HUDEP-2 (cell line): ENCODE measurements around the gene LETM1.
A peak's percentile ranks its signal among the peaks of the same experiment; 100 is the strongest.

ENCODE experiments used
- DNase-seq, 76 experiments: peaks; one replicate each; lab custom pipeline; 2025; ENCODE audit not compliant: unreplicated experiment in 76 of 76; lab: John Stamatoyannopoulos, UW

The LETM1 gene

DNA sequence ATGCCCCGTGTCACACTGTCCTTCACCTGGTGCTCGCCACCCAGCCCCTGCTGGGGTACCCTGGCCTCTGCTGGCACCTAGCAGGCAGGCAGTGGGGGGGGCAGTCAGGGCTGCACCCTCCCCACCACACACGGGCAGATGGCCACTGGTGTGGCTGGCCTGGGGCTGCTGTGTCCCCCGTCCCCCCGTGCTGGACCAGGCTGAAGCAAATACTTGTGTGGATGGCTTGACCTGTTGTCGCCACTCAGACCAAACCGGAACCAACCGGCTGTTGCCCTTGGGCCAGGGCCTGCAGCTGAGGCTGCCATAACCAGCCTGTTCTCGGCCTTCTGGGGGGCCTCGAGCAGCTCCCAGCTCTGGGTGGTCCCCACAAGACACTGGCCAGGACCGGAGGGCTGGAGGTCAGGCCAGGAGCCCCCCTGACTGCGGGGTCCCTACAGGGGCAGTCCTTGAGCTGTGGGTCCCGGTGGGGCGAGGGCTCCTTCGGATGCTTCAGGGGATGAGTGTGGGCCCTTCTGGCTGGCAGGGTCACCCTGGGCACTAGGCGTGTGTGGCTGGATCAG lies 58.6 kb downstream of the LETM1 start:
- DNase-seq: no peak

DNA sequence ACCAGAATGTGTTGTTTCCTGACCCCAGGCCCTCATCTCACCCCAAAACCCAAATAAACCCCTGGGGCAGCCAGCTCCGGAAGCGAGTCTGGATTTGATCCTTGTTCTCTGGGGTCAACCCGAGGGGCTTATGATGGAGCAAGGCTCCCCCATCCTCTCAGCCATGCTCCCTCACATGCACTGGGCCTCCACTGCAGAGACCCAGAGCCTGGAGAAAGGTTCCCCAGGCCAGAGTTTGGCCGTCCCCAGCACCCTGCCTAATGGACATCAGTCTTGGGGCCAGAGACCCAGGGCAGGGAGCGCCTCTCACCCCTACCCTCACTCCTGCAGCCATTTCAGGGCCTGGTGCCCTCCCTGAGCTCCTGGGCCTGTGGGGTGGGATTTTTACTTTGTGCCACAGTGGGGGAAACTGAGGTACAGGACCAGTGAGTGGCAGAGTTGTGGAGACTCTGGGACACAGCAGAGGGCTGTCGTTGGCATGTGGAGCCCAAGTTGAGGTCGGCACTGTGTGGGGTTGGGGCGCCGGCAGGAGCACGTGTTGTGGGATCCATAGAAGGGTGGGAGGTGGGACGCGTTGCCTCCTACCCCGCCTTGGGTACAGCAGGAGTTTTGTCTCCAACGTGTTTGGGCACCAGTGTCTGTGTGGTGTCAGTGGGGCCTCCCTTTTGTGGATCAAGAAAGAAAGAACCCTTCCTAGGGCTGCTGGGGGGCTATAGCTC lies 59.3 kb downstream of the LETM1 start:
- no peak for DNase-seq

DNA sequence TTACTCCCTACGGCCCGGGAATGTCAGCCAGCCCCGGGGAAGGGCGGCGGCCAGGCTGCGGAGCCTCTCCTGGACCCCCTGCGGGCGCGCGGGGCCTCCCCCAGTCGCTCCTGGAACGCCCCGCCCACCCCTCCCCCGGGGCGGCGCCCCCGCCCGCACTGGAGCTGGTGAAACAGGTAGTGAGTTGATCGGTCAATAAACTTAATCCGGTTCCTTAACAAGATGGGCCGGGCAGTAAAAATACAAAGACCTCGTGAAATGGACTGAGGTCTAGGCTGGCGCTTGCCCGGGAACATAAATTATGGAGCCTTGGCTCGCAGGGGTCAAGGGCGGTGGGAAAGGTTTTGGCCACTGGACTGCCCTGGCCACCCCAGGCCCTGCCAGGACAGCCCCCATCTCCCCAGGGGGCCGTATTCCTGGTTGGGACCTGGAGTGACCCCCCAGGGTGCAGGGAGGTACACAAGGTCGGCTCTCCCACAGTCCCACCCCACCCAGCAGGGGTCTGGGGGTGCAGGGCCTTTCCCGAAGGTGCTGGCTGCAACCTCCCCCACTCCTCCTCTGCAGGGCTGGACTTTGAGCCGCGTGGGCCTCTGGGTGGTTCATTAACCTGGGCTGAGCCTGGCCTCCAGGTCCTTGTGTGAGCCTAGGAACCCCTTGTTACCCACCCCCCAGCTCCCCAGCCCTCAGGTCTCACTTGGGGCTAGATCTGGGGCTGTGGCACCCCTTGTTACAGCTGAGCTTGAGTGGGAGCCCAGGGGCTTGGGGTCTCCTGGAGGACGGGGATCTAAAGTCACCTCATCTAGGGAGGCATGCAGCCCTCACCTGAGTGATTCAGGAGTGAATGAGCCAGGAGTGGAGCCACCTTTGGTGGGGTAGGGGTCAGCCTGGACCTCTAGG lies 60.4 kb downstream of the LETM1 start:
- DNase-seq: no peak

DNA sequence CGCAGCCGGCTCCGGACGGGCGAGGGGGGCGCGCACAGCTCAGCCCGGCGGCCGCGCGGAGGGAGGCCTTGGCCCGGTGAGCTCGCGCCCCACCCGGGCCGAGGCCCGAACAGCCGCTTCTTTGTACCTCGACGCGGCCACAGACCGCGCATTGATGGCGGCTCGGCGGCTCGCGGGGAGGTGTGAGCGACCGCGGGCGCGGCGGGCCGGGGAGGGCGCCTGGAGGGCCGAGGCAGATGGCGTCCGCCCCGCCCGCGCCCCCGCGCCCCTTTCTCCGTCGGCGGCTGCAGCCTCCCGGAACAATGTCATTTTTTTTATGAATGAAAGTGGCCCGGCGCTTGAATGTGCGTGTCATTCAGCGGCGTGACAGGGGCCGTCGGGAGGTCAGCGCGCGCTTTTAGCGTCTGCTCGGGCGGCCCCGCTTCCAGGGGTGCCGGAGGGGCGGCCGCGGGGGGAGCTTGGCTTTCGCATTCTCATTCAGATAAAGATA lies 61.1 kb downstream of the LETM1 start:
- no peak for DNase-seq

DNA sequence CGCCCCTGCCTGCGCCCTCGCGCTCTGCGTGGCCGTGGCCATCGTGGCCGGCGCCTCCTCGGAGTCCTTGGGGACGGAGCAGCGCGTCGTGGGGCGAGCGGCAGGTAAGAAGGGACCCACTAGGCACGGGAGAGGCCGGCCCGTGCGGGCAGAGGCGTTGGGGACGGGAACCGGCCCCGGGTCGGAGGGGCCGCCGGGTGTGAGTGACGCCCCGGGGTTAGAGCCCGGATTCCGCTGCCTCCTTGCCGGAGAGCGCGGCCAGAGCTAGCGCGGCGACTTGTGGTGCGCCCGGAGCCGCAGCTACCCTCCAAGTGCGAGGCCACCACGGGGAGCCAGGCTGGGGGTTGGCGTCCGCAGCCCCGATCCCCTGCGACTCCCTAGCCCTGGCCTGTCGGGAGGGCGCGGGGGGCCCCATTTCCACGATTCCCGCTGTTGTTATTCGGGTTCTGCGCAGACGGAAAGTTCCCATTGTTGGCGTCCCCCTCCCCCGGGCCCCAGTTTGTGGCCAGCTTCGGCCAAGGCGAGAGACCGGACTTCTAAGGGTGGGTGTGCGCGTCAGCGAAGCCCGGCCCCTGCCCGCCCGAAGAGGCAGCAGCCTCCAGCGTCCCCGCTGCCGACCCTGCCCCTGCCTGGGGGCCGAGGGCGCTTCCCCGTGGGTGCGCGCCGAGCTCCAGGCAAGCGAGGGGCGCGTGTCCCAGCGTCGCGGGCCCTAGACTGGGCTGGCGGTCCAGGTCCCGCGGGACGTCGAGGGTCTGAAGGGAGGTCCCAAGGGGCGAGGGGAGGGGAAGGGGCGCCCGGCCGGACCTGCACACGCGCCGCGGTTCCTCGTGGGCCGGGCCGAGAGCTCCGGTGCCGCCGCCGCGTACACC lies 61.8 kb downstream of the LETM1 start:
- peak in 2 of 76 experiments; percentile 24 to 48 for DNase-seq

DNA sequence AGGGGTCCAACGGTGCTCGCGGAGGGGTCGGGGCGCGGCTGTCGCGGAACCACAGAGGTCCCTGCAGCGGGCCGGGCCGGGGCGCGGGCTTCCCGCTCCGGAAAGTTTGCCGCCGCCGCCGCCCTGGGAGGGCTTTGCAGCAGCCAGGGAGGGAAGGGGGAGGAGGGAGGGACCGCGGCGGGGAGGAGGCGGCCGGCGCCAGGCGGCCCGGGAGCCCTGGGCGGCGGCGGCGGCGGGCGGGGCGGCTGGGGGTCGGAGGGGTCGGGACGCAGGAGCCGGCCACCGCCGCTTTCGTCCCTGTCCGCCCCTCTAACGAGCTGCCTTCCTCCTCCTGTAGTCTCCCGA lies 62.5 kb downstream of the LETM1 start:
- peak in 30 of 76 experiments; percentile 6 to 57 (median 28) for DNase-seq

DNA sequence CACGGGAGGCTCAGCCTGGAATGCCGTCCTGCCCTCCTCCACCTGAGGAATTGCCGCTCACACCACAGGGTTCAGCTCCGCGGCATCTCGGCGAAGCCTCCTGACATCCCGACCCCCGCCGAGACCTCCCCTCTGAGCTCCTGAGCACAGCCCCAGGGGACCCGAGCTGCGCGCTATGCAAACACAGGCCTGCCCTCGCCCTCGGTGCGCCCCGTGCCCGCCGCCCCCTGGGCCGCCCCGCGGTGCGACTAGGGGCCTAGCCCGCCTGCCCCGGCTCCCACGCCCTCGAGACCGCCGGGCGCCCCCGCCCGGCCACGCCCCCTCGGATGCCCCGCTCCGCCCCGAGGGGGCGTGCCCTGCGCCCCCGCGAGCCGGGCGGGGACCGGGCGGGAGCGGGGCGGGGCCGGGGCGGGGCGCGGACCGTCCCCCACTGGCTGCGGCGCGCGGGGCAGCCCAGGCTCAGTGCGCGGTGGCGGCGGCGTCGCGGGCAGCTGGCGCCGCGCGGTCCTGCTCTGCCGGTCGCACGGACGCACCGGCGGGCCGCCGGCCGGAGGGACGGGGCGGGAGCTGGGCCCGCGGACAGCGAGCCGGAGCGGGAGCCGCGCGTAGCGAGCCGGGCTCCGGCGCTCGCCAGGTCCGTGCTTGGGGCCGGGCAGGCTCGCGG lies 63.0 kb downstream of the LETM1 start, which contains the start of gene FGFR3:
TSS of gene FGFR3 (plus strand) at position 462 of the 664 bp plus-strand sequence. CDS start 642 bp downstream, outside the sequence.
- peak in 28 of 76 experiments; percentile 9 to 45 (median 25) for DNase-seq

DNA sequence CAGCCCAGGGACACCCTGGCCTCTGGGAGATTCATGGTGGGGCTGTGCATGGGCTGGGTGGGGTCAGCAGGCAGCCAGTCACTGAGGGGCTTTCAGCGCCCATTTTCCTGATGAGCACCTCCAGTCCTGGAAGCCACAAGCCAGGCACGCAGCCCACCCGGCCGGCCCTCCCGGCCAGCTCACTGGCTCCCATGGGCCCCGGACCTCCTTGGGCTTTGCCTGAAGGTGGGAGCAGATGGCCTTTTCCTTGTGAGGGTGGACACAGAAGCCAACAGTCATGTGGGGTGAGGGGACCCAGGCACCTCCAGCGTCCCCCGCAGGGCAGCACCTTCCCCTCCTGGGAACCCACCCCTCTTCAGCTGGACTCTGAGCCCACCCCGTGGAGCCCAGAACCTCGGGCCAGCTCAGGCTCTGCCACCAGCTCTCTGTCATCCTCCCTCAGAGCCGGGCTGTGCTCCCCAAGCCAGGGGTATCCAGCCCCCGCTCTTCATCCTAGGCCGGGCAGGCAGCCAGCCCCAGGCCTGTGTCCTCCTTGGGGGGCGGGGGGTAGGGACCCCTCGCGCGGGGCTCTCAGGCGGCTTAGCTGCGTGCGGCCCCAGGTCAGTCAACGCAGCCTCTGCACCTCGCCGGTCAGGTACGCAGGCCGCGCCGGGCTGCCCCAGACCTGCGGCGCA lies 63.7 kb downstream of the LETM1 start:
- no peak for DNase-seq

DNA sequence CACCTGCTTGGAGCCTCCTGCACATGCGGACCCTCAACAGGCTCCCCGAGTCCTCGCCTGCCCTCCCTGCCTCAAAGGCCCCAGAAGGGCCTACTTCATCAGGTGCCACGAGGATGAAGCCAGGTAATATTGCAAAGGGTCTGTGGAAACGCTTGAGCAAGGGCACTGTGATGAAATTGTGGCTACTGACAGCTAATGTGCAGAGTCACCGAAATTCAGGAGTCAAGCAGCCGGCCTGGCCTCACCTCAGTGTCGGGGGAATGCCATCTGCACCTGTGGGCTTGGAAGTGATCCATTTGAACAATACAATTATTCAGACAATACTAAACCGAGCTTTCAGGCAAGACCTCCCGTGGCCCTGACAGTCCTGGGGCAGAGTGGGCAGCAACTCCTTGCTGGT lies 66.0 kb downstream of the LETM1 start:
- DNase-seq: no peak

DNA sequence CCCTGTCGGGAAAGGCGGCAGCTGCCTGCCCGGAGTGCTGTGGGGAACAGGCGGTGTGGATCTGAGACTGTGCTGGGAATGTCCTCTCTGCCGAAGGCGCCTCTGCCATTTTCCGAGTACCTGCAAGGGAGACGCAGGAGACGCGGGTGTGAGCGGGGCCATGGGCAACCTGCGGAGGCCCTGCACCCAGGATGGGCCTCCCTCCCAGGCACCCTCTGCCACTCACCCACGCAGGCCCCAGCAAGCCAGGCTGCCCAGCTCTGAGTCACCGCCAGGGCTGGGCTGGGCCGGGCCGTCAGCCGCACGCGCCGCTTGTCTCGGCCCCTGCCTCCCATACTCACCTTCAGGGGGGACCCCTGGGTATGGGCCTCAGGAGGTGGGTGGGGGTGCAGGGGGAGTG lies 66.4 kb downstream of the LETM1 start:
- no peak for DNase-seq

DNA sequence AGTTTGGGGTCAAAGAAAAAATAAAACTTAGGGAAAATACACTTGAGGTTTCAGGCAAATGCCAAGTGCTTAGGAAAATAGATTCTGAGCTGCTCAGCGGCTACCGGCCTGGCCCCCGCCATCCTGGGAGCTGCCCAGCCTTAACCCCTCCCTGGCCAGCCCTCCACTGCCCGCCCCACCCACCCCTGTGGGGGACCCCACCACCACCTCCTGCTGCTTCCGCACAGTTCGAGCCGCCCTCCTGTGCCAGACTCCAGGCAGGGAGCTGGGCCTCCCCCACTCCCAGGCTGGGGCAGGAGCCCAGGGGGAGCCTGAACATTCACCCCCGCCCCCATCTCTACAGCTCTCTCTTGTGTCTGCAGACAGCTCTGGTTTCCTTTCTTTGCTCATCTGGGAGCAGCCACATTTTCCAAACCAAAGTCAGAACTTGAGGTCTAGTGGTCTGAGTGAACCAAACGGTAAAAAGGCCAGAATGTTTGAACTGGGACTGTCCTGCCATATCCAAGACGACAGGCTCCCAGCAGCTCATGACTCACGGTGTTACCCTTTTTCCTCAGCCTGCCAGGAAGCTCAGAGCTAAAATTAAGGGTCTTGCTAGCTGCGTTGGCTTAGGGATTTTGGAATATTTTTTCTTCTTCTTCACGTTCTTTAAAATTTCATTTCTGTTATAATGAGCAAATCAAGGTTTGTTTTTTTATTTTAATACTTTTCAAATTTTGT lies 67.5 kb downstream of the LETM1 start:
- DNase-seq: no peak

DNA sequence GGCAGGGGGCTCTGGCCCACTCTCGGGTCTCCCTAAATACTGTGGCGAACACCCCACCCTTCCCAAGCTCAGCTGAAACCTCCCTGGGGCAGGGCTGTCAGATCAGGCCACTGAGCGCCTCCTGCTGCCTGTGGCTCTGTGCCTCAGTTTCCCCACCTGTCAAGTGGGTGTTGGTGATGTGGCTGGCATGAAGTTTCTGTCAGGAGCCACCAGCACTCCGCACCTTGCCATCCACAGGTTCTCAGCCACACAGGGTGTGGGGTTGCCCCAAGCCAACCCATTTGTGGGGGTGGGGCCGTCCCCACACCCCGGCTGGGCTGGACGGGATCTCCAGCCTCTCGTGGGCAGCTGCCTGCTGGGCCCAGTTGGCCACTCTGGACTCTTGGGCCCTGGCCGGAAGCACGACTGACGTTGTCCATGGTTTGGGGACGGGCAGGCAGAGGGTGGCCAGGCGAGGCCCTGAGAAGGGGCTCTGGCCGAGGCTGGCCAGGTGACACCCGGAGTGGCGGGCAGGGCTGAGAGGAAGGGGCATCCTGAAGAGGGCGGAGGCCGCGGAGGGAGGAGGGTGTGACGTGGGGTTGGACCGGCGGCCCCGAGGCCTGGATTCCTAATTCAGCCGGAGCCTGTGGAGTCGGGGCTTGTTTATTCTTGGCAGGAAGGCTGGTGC lies 68.4 kb downstream of the LETM1 start:
- no peak for DNase-seq

DNA sequence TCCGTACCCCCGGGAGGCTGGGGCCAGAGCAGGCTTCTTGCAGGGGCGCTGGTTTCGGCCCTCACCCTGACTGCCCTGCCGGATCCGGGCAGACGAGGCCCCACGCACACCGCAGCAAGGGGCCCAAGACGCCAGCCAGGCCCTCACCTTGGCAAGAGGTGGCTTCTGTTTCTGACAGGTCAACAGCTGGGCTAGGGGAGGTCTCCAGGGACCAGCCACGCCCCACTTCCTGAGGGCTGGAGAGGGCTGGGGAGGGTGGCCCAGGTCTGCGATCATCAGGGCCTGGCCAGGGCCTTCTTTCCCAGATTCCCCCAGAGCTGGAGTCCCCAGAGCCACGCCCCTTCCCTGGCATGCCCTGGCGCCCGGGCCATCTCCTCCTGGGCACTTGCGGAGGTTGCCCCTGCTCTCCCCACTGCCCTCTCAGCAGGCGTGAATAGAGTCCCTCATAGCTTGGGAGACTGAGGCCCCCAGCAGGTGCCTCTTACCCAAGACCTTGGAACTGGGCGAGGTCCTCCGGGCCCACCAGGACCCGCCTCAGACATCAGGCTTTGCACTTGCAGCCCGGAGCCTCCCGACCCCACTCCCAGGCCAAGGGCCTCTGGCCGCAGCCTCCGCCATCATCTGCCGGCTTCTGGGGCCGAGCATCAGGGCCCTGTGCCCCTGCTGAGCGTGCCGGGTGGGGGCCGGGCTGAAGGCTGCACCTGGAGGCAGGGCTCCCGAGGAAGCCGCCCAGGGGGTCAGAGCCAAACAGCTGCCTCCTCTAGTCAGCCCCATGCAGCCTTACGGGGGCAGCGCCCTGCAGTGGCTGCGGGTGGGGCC lies 69.2 kb downstream of the LETM1 start:
- DNase-seq: no peak

DNA sequence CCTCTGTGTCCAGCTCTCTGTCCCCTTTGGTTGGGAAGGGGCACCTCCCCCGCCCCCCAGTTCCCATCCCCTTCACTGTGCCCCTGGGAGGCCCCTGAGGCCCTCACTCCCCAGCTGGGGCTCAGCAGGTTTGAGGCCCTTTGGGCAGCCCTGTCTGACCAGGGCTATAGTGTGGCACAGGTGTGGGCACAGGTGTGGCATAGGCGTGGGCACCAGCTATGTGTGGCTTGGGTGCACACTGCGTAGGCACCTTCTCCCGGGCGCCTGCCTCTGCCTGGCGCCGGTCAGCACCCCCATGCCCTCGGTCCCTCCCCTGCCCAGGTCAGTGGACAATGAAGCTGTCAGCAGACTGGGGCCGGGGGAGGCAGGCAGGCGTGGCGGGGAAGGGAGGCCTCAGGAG lies 70.4 kb downstream of the LETM1 start:
- no peak for DNase-seq

DNA sequence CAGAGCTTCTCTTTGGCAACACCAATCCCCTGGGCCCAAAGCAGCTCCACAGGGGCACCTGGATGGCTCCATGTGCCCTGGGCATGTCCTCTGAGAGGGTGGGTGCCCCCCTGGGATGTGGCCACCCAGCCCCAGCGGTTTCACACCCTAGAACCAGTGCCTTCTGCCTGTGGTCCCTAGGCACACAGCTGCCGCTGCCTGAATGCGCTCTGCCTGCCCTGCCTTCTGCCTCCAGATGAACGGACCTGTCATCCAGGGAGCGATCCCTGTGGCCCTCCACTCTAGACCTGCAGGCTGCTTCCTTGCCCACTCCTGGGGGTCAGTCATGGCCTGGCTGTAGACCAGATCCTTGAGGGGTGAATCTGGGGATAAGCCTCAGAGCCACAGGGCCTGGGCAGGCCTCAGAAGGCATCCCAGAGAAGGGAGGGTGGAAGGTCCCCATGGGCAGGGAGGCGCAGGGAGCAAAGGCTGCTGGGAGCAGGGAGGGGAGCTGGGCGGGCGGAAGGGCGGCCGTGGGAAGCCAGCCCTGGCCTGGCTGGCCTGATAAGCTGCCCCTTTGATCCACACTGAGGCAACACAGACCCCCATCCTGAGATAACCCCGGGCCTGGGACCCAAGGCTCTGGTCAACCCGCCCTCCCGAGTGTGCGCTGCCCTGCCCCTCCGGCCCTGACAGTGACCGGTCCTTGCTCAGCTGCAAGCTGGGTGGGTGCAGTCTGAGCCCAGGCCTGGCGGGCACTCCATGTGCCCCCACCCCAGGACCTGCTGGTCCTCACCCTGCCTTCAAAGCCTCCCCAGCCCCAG lies 71.0 kb downstream of the LETM1 start:
- DNase-seq: peak in 55 of 76 experiments; percentile 1 to 69 (median 43)

DNA sequence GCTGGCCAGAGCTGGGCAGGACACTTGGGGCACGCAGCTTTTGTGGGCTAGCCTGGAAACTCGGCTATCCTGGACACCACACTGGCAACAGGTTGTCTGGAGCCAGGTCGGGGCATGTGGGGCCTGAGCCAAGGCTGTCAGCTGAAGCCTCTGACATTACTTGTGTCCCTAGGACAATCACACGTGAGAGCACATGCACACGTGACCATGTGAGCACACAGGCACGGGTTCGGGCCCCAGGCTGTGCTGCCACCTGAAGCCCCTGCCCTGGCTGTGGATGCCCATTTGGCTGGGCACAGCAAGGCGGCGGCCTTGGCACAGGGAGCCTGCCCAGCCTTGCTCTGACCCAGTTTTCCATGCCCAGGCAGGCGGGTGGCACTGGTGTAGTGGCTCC lies 71.6 kb downstream of the LETM1 start:
- no peak for DNase-seq

DNA sequence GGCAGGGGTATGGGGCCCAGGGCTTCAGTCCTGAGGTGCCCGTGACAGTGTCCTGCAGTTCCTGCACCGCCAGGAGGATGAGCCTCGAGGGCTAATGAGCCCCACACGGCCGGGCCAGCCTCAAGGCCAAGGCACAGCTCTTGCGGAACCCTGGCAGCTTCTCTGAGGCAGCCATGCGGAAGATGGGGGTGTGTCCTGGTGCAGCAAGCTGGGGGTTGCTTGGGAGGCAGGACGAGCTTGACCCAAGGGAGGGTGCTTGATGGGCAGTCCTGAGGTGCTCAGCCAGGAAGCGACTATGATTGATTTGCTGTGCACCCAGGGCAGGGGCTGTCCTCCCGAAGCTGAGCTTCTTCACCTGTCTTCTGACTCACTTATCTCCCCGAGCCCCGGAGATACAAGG lies 72.0 kb downstream of the LETM1 start:
- DNase-seq: no peak
